MM.1S (cell line): ENCODE results near the gene SLC2A4RG.
A peak's percentile ranks its signal among the peaks of the same experiment; 100 is the strongest.

Source experiments
- DNase-seq: peaks from one replicate; pipeline ENCODE4 v3.0.0-alpha.2; 2015
- H2AFZ ChIP-seq: fragments of 300-600 bp; sonication (generic); 2 replicates; pipeline ENCODE4 v1.6.0; 2016; ENCODE audit warnings: antibody characterized with exemption, low read length
- H3F3A ChIP-seq: fragments of 300-600 bp; sonication (generic); 2 replicates; pipeline ENCODE4 v1.6.1; 2016; ENCODE audit warnings: mild to moderate bottlenecking, antibody characterized with exemption, low read length, moderate library complexity, mixed read lengths; ENCODE audit not compliant: insufficient read depth
- H3K27ac ChIP-seq: fragments of 300-600 bp; sonication (generic); 2 replicates; pipeline ENCODE4 v1.5.1; 2016; ENCODE audit warnings: mild to moderate bottlenecking, low read length
- H3K27me3 ChIP-seq: fragments of 300-600 bp; sonication (generic); replicated peaks from 2 replicates; pipeline ENCODE4 v1.6.0; 2016; ENCODE audit warnings: low read length; ENCODE audit not compliant: insufficient read depth
- H3K36me3 ChIP-seq: fragments of 300-600 bp; sonication (generic); replicated peaks from 2 replicates; pipeline ENCODE4 v1.6.1; 2016; ENCODE audit warnings: mild to moderate bottlenecking, low read length, mixed read lengths; ENCODE audit not compliant: insufficient read depth
- H3K4me1 ChIP-seq: fragments of 300-600 bp; sonication (generic); 2 replicates; pipeline ENCODE4 v1.6.1; 2016; ENCODE audit warnings: low read length, mixed read lengths
- H3K4me2 ChIP-seq: fragments of 300-600 bp; sonication (generic); 2 replicates; pipeline ENCODE4 v1.6.0; 2016; ENCODE audit warnings: low read depth, low read length
- H3K4me3 ChIP-seq: fragments of 300-600 bp; sonication (generic); 2 replicates; pipeline ENCODE4 v1.5.1; 2016; ENCODE audit warnings: low read length, mixed read lengths
- H3K79me2 ChIP-seq: fragments of 300-600 bp; sonication (generic); 2 replicates; pipeline ENCODE4 v1.6.1; 2016; ENCODE audit warnings: mixed run types, low read length, mixed read lengths
- H3K9ac ChIP-seq: fragments of 300-600 bp; sonication (generic); 2 replicates; pipeline ENCODE4 v1.6.1; 2016; ENCODE audit warnings: low read length, mixed read lengths
- H3K9me2 ChIP-seq: fragments of 300-600 bp; sonication (generic); replicated peaks from 2 replicates; pipeline ENCODE4 v1.6.1; 2016; ENCODE audit warnings: mild to moderate bottlenecking, low read length, mixed read lengths; ENCODE audit not compliant: insufficient read depth
- H3K9me3 ChIP-seq: fragments of 300-600 bp; sonication (generic); replicated peaks from 2 replicates; pipeline ENCODE4 v1.6.1; 2016; ENCODE audit warnings: mild to moderate bottlenecking, low read length, mixed read lengths; ENCODE audit not compliant: insufficient read depth
- H4K20me1 ChIP-seq: fragments of 300-600 bp; sonication (generic); 2 replicates; pipeline ENCODE4 v1.6.1; 2016; ENCODE audit warnings: mild to moderate bottlenecking, low read length, moderate library complexity, mixed read lengths; ENCODE audit not compliant: insufficient read depth
- EZH2 ChIP-seq: fragments of 300-600 bp; sonication (generic); optimal IDR thresholded peaks from 2 replicates; pipeline ENCODE3; 2017; ENCODE audit warnings: low read depth, mild to moderate bottlenecking, antibody characterized with exemption, low read length, mixed read lengths
- EZH2phosphoT487 ChIP-seq: fragments of 300-600 bp; sonication (generic); IDR thresholded peaks from 2 replicates; pipeline ENCODE4 v1.6.1; 2018; ENCODE audit warnings: antibody characterized with exemption, low read length
- TF ChIP-seq, protein P1 (sequence below): fragments of 300-600 bp; sonication (generic); IDR thresholded peaks from 2 replicates; pipeline ENCODE4 v1.5.1; 2016; ENCODE audit warnings: antibody characterized with exemption, low read length, mixed read lengths

The SLC2A4RG gene

DNA sequence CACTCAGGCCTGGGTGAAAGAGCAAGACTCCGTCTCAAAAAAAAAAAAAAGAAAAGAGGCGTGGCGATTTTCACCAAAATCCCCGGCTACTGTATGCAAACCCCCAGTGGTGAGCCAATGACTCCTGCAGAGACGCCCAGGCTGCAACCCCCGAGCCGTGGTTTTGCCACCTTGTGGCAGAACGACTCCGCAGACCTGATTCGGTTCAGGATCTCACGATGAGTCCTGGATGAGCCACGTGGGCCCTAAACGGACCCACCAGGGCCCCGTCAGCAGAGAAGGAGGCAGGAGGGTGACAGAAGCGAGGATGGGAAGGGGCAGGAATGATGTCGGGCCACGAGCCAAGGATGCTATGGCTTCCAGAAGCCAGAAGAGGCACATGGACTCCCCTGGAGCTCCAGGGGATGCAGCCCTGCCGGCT is 42.5 kb downstream of the SLC2A4RG start:
- no peaks in the 10 kb centered on the region for H3K36me3 ChIP-seq
- peak overlapping the region; percentile 29; the same call in 1 of the 2 replicates for H3K27ac ChIP-seq
- H3K9me2 ChIP-seq = no peaks in the 10 kb centered on the region
- TF ChIP-seq EZH2 (no peak), EZH2phosphoT487 (no peak)
- TF ChIP-seq, protein P1, sequence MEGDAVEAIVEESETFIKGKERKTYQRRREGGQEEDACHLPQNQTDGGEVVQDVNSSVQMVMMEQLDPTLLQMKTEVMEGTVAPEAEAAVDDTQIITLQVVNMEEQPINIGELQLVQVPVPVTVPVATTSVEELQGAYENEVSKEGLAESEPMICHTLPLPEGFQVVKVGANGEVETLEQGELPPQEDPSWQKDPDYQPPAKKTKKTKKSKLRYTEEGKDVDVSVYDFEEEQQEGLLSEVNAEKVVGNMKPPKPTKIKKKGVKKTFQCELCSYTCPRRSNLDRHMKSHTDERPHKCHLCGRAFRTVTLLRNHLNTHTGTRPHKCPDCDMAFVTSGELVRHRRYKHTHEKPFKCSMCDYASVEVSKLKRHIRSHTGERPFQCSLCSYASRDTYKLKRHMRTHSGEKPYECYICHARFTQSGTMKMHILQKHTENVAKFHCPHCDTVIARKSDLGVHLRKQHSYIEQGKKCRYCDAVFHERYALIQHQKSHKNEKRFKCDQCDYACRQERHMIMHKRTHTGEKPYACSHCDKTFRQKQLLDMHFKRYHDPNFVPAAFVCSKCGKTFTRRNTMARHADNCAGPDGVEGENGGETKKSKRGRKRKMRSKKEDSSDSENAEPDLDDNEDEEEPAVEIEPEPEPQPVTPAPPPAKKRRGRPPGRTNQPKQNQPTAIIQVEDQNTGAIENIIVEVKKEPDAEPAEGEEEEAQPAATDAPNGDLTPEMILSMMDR = peak; percentile 11; the same call in 1 of the 2 replicates
- H3K9me3 ChIP-seq = no peaks in the 10 kb centered on the region
- no peaks in the 10 kb centered on the region for H3K79me2 ChIP-seq
- H3K4me3 ChIP-seq = no peak overlapping the region
- no peaks in the 10 kb centered on the region for H4K20me1 ChIP-seq
- H2AFZ ChIP-seq = no peak overlapping the region; the same call in 1 of the 2 replicates
- 0 out of 2 replicates have a peak, but pooled peaks cover 4% of the 10 kb centered on the region for H3F3A ChIP-seq
- peak overlapping the region; percentile 32; the same call in 1 of the 2 replicates for H3K4me2 ChIP-seq
- H3K4me1 ChIP-seq = no peaks in the 10 kb centered on the region
- H3K27me3 ChIP-seq = peaks cover 45% of the 10 kb centered on the region
- DNase-seq = peak; percentile 36
- H3K9ac ChIP-seq = no peak overlapping the region

DNA sequence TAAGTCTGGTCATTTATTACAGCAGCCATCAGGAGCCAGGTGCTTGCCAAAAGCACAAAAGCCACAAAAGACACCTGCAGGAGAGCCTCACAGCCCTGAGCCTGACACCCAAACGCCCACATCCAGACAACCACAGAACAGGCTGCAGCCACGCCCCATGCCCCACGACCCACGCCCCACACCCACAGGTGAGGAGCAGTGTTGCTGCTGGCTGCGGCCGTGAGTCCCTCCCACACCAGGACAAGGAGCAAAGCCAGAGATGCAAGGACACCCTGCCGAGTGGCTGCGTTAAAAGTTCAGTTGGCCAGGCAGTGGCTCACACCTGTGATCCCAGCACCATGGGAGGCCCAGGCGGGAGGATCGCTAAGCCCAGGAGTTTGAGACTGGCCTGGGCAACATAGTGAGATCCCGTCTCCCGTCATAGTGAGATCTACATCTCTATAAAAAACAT is 43.0 kb downstream of the SLC2A4RG start:
- Histone ChIP-seq H4K20me1 (no peaks in the 10 kb centered on the region), H3K9ac (no peak overlapping the region), H3K9me2 (no peaks in the 10 kb centered on the region), H3K9me3 (no peaks in the 10 kb centered on the region), H3K4me3 (no peak overlapping the region), H3K27ac (peak overlapping the region; percentile 29; the same call in 1 of the 2 replicates), H3K27me3 (peaks cover 45% of the 10 kb centered on the region), H2AFZ (no peak overlapping the region), H3F3A (0 out of 2 replicates have a peak, but pooled peaks cover 4% of the 10 kb centered on the region), H3K4me1 (no peaks in the 10 kb centered on the region), H3K36me3 (no peaks in the 10 kb centered on the region), H3K79me2 (no peaks in the 10 kb centered on the region), H3K4me2 (peak overlapping the region; percentile 32; the same call in 1 of the 2 replicates)
- TF ChIP-seq EZH2 = no peak
- TF ChIP-seq, protein P1 = no peak
- TF ChIP-seq EZH2phosphoT487 = no peak
- peak; percentile 48 for DNase-seq

GRCh38 chr20:63783970-63784369 is 44.4 kb downstream of the SLC2A4RG start:
- Histone ChIP-seq H3K4me3 (no peak overlapping the region), H3K27me3 (peaks cover 42% of the 10 kb centered on the region), H4K20me1 (no peaks in the 10 kb centered on the region), H3K9me2 (no peaks in the 10 kb centered on the region), H3K4me1 (no peaks in the 10 kb centered on the region), H3K9ac (no peak overlapping the region), H3F3A (0 out of 2 replicates have a peak, but pooled peaks cover 4% of the 10 kb centered on the region), H3K9me3 (no peaks in the 10 kb centered on the region), H2AFZ (no peak overlapping the region), H3K4me2 (no peak overlapping the region), H3K79me2 (no peaks in the 10 kb centered on the region), H3K36me3 (no peaks in the 10 kb centered on the region), H3K27ac (no peak overlapping the region)
- DNase-seq = no peak
- TF ChIP-seq EZH2phosphoT487 (no peak), EZH2 (no peak)
- TF ChIP-seq, protein P1 = no peak
